ENCODE results near the gene LRRC49.

LRRC49 gene

DNA sequence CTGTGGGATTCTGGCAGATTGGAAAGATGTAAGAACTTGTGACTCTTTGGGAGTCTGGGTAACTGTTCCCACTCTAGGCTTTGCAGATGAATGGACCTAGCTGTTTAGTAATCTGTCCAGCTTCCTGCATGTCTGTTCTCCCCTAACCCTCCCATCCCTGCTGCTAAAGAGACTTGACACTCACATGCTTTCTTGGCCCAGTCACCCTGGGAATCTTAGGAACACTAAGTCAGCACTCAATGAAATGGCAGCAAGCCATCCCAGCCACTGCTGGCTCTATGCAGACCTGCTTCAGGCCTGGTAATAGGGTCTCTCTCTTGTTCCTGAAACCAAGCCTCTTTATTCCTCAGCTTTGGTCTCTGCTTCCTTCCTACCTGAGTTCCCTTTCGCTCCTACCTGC, 158.9 kb downstream of the LRRC49 start:
- no peak for DNase-seq (ENCODE audit: low spot score)

DNA sequence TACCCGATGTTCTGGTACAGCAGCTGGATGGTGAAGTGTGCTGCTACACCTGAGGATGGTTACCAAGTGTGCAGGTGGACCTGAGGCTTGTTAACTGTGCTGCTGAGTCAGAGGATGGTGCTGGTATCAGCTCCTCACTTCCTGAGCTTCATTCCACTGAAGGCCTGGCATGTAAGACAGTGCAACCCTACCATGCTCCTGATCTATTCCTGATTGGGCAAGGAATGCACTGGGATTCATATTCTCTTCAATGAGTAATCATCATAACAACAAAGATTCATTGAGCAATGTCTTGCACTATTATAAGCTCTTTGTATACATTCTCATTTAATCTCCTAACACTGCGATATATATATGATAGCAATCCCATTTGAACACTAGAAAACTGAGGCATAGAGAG, 159.7 kb downstream of the LRRC49 start:
- DNase-seq (ENCODE audit: low spot score) = no peak

DNA sequence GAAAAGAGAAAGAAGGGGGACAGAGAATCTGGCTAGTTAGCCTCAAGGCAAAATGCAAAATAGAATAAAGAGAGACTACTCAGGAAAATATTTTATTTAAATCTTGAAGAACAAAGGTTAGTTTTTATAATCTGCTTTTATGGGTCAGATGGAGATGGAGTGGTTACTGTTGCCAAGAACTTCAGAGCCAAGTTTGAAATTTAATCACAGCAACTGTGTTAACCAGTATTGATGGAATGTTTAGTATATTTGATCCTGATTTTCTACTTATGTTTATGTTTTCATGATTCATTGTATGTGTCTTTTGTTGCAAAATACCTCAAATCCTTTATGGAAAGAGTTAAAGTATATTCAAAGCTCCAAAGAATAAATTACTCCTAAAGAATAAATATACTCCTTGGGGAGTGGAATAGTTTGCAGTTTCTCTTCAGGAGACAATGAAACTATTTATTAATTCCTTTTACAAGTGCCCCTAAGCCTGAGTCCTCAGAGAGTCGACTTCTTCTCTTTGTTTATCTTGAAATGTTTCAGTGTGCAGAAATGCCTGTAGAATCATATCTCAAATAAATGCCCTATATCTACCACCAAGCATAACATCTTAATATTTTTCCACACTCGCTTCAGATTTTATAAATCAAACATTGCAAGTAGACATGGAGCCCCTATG, 161.8 kb downstream of the LRRC49 start:
- no peak for DNase-seq (ENCODE audit: low spot score)

DNA sequence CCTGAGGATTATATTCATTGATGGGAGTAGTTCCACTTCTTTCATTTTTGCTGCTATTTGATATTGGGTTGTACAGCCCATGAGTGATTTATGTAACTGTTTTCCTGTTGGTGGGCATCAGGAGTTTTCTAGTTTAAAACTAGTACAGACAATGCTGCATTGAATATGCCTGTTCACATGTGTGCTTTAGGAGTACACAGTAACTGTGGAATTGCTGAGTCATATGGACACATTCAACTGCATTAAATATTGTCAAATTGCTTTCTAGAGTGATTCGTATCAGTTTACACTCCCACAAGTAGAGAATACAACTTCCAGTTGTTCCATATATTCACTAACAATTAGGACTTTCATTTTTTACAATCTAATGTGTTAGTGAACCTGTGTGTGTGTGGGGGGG, 162.8 kb downstream of the LRRC49 start:
- DNase-seq (ENCODE audit: low spot score) = no peak

DNA sequence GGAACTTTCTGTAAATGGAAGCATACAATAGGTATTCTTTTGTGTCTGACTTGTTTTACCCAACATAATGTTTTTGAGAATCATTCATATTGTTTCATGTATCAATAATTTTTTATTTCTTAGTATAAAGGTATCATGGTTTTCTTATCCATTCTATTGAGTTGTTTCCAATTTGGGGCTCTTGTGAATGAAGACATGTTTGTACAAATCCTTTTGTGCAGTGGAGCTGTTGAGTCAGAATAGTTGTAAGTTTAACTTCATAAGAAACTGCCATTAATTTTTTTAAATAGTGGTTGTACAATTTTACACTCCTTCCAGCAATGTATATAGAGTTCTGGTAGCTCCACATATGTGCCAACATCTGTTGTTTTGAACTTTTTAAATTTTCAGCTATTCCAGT, 163.5 kb downstream of the LRRC49 start:
- DNase-seq (ENCODE audit: low spot score) = no peak

DNA sequence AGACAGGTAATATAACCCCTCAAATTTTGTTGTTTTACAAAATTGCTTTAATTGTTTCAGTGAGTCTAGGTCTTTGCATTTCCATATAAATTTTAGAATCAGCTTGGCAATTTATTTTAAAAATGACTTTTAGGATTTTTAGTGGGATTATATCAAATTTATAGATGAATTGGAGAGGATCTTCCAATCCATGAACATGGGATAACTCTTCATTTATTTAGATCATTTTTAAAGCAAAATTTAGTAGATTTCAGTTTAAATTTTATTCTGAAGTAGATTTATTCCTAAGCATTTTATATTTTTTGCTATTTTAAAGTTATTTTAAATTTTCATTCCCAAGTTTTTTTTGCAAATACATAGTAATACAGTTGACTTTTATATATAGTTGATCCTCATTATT, 164.5 kb downstream of the LRRC49 start:
- DNase-seq (ENCODE audit: low spot score) = no peak

DNA sequence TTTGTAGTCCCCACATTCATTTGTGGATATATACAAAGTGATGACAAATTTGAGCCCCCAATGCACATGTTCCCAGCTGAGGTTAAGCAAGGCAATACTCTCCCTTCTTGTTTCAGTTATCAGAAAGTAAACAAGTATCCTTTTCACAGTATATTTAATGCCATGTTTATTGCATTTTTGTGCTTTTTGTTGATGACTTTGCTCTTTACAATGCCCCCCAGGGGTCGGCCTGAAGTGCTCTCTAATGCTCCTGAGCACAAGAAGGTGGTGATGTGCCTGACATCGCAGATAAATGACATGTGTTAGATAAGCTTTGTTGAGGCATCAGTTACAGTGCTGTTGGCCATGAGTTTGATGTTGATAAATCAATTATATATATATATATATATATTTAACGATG, 165.0 kb downstream of the LRRC49 start:
- DNase-seq (ENCODE audit: low spot score) = no peak

DNA sequence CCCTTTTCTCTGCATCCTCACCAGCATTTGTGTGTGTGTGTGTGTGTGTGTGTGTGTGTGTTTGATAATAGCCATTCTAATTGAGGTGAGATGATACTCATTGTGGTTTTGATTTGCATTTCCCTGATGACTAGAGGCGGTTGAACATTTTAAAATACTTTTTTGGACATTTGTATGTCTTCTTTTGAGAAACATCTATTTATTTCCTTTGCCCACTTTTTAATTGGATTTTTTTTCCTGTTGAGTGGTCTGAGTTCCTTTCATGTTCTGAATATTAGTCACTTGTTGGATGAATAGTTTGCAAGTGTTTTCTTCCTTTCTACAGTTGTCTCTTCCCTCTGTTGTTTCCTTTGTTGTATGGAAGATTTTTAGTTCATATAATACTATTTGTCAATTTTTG, 168.4 kb downstream of the LRRC49 start:
- DNase-seq (ENCODE audit: low spot score) = no peak

DNA sequence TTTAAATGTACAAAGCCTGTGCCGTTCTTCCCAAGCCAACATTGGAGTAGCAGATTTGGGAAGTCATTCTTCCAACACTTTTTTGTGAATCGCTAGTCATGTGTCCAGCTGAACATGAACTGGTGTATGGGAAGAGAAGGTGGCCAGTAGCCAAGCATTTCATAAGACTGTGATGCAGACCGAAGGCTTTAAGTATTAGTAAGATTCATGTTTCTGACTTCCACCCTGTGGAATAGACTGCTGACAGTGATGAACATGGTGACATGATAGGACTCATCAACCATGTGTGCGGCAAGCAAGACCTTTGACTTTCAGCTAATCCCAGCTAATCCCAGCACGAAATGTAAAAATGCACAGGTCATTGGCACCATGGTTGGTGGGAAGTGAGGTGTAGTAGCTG, 174.4 kb downstream of the LRRC49 start:
- DNase-seq (ENCODE audit: low spot score) = no peak

DNA sequence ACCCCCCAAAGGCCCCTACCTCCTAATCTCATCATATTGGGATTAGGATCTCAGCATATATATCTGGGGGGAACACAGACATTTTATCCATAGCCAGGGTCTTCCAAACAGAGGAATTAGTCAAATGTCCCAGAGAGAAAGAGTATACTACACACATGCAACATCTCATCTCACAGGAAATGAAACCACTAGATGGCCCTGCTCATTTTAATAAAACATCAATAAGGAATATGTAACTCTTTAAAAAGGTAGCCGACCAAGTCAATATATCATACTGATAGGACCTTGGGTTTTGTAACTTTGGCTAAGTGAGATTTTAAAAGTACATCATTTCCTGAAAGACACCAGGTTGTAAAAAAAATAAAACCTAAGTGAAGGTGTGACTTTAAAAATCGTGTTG, 177.1 kb downstream of the LRRC49 start:
- no peak for DNase-seq (ENCODE audit: low spot score)

DNA sequence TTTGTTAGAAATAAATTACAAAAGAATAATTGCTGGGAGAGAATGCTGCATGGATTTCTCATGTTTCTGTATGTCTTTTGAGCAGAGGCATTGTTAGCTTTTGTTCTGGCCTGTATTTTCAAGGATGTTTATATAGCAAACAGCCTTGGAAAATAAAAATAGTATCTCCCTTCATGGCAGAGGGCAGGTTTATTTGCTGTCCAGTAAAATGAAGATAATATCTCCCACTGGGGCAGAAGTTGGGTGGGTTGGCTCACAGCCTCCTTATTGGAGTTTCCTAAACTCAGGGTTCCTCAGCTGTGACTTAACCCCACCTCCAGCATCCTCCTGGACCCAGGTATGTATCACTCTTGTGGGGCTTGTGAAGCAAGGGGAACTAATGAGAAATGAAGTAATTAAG, 178.9 kb downstream of the LRRC49 start:
- DNase-seq (ENCODE audit: low spot score) = no peak

DNA sequence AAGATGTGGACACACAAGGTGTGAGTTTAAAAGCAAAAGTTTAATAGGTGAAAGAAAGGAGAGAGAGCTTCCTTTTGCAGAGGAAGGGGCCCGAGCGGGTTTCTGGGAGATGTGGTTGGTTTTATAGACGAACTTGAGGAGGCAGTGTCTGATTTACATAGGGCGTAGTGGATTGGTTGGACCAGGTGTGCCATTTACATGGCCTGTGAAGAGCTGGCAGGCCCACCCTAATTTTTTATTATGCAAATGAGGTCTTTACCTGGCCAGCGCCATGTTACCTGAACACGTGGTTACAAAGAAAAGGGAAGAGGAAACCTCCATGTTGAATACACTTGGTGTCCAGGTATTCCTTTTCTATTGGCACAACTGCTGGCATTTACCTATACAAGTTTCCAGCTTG, 179.8 kb downstream of the LRRC49 start:
- no peak for DNase-seq (ENCODE audit: low spot score)

DNA sequence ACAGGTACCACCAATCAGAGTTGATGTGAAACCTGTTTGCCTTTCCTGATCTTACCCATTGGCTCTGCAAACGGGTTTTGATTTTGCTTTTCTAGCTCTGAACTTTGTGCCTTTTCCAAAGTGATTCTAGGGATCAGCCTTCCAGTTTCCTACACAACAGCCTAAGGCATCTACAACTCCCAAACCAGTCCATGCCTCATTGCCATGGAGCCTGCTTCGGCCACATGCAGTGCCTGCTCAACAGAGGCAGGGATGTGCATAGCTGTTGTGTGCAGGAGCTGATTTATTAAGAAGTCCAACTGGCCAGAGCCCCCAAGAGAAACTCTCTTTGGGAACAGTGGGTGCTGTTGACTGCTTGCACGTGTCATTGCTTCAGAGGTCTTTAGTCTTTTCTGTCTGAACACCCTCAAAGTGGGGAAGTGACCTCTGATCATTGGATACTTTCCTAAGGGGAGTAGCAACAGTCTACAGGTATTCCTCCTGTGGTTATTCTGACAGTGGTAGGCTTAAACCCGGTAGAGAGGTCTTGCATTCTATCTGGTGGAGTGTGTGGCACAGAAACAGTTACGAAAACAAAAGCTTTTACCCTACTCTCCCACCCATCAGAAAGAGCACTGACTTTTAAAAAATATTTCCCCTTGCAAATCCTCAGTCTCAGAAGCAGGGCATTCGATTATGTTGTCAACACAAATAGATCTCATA, 186.0 kb downstream of the LRRC49 start:
- no peak for DNase-seq (ENCODE audit: low spot score)

DNA sequence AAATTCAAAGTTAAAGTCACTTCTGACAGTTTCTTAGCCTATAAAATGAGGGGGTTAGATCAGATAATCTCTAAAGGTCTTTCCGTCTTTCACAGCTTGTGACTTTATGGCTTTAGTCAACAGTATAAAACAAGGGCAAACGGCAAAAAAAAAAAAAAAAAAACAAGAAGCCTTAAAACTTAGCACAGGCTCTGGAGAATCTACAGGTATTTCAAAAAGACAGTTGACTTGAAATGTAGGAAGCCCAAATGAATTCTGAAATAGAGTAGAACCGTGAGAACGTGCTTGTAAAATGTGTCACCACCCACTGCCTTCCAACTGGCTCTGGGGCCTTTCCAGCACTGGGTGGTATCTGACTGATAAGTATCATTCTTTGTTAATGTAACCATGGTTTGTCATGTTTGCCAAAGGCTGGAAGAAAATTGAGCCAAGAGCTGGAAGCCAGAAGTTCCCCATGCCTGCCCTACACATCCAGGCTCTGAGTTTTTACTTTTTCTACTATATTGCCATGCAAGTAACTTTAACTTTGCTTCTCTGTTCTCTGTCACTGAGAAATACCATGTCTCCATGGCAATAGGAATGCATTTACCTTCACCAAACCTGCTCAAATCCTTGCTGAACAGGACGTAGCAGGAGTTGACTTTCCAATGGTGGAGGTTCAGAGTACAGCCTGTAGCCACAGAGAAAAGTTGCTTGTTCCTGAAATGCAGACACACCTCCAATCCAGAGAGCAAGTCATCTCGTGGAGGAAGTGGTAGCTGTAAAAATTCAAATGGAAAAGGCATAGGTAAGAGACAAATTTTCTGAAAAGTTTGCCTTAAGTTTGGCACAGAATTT, 186.8 kb downstream of the LRRC49 start:
- no peak for DNase-seq (ENCODE audit: low spot score)

DNA sequence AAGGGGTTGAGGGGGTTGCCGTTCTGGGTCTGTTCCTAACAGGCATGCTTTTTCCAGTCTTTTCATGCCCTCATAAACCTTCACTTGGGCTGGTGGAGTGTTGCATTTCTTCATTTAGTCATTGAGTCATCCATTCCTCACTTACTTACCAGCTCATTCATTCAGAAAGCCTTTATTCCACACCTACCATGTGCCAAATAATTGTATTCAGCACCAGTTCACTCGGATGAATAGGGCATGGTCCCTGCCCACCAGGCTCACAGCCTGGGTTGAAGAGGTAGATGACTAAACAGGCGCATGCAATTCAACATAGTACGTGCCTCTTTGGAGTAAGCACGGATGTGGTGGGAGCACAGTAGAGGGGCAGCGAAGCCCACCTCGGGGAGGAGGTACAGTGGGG, 187.5 kb downstream of the LRRC49 start:
- DNase-seq (ENCODE audit: low spot score) = no peak

DNA sequence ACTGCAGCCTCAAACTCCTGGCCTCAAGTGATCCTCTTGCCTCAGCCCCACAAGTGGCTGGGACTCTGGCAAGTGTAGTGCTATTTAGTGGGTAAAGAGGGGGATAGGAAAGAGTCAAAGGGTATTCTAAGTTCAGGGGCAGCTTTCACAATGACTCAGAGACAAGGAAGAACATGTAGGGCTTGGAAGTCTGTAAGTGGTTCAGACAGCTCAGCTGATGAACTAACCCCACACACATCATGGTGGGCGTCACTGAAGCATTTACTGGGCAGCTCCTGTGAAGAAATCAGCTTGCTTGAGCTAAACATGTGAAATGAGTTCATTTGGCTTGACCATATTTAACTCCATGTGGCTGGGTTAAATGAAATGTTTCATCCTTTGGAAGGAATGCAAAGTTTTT, 188.1 kb downstream of the LRRC49 start:
- no peak for DNase-seq (ENCODE audit: low spot score)

DNA sequence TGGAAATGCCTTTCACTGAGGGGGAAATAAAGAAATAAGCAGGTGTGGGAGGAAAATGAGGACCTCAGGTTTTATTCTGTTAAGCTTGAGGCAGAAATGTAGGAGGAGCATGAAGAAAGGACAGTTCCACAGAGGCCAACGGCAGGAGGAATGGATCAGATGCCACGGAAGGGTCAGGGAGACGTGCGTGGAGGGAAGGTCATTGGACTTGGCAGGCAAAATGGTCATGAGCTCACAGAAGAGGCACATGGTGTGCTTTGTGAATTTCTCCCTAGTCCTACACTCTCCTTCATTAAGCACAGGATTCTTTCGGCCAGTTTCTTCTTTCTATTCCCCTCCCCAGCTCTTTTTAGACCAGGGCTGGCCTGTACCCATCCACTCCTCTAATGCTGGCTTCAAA, 190.2 kb downstream of the LRRC49 start:
- DNase-seq (ENCODE audit: low spot score) = no peak

DNA sequence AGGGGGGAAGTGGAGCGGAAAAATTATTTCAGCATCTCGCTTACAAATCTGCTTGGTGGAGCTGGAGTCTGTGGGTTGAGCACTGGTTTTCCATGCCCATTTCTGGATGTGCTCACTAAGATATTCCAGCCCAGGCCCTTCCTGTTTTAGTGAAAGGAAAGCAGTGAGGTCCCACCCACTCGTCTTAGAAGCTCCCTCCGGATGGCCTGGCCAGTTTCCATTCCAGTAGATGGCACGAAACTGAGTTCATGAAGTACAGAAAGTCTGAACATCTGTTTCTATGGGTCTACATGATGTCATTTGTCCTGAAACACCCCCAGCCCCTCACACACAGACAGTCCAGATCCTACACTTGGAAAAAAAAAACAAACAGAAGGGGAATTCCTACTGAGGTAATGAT, 190.7 kb downstream of the LRRC49 start:
- no peak for DNase-seq (ENCODE audit: low spot score)

DNA sequence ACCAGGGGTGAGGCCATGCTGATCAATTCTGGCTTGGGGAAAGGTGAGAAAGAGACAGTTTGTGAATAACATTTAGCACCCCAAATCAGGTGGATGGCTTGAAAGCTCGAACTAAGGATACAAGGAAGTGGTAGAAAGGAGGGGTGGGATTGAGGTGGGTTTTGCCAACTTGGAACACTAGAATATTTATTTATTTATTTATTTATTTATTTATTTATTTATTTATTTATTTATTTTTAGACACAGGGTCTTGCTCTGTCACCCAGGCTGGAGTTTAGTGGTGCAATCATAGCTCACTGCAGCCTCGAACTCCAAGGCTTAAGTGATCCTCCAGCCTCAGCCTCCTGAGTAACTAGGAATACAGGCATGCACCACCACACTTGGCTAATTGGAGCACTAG, 191.6 kb downstream of the LRRC49 start:
- no peak for DNase-seq (ENCODE audit: low spot score)

DNA sequence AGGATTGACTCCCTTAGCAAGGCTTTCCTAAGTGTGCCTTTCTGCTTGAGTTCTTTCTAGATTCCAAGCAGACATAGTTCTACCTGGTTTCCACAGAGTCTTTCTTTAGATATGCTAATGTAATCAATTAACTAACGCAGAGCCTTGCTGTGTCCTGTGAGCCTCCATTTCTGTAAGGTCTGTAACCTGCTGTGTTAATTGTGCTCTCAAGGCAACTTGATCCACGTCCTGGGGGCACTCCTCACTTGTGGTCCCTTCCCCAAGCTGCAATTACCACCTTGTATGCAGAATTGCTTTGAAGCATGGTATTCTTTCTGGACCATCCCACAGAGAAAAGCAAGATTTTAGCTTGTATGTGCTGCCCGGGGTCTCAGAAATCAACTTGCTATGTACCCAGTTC, 193.2 kb downstream of the LRRC49 start:
- no peak for DNase-seq (ENCODE audit: low spot score)

DNA sequence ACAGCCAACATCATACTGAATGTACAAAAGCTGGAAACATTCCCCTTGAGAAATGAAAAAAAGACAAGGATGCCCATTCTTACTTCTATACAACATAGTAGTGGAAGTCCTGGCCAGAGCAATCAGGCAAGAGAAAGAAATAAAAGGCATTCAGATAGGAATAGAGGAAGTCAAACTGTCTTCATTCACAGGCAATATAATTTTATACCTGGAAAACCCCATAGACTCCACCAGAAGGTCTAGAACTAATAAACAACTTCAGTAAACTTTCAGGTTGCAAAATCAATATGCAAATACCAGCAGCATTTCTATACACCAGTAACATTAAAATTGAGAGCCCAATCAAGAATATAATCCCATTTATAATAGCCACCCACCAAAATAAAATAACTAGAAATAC, 195.5 kb downstream of the LRRC49 start:
- no peak for DNase-seq (ENCODE audit: low spot score)

DNA sequence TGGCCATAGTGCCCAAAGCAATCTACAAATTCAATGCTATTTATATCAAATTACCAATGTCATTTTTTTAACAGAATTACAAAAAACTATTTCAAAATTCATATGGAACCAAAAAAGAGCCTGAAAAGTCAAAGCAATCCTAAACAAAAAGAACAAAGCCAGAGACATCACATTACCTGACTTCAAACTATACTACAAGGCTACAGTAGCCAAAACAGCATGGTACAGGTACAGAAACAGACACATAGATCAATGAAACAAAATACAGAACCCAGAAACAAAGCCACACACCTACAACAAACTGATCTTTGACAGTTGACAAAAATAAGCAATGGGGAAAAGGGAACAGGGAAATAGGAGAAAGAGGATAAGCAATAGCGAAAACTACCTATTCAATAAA, 196.1 kb downstream of the LRRC49 start:
- no peak for DNase-seq (ENCODE audit: low spot score)

DNA sequence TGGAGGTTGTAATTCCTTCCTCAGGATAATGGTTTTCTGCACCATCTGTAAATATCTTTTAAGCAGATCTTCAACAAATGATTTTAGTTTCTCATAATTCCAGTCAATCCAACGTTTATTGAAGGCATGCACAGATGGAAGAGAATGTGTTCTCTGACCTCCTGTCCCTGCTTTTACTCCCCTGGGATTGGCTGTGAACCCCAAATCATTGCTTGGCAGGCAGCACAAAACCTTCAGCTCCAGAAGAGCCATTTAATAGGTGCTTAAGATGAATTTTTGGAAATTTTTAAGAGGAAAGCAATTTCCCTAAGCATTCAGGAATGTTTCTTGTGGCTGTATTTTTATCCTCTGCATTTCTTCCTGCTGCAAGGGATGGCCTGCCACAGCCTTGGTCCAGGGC, 197.2 kb downstream of the LRRC49 start:
- DNase-seq (ENCODE audit: low spot score) = no peak

Measured in NAMALWA (cell line).